ENCODE measurements around the gene PGPEP1.
A peak's percentile ranks its signal among the peaks of the same experiment; 100 is the strongest.

The PGPEP1 gene, protein sequence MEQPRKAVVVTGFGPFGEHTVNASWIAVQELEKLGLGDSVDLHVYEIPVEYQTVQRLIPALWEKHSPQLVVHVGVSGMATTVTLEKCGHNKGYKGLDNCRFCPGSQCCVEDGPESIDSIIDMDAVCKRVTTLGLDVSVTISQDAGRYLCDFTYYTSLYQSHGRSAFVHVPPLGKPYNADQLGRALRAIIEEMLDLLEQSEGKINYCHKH

DNA sequence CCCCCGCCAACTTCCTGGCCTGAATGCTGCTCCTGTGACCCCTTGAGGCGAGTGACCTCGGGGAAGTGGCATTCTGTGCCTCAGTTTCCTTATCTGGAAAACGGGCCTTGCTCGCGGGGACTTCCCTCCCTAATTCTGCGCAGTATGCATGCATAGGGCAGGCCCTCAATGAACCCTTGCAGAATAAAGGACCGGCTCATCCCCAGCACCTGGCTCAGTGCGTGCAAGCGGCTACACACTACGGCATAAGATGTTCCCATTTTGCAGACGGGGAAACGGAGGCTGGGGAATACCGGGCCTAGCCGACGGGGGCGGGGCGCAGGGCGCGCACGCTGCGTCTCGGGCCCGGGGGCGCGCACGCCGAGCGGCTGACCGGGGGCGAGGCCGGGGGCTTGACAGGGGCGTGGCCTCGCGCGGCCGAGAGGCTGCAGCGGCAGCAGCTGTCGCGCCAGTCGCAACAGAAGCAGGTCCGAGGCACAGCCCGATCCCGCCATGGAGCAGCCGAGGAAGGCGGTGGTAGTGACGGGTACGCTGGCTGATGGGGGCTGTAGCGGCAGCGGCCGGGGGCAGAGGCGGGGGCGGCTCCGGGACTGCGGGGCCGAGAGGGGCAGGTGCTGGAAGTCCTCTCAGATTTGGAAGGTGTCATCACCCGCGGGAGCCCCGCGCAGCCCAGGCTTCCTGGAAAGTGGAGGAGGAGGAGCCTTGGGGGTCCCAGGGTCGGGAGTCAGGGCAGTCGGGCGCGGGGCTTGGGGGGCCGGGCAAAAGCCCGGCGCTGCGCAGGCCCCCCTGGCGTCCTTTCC, at the start of gene PGPEP1:
TSS of gene PGPEP1 (plus strand) at position 409 of the 800 bp plus-strand sequence. CDS start at position 493, 84 bp downstream.
- DNase-seq (ENCODE audit: low read depth in 2 of 2): no peak

DNA sequence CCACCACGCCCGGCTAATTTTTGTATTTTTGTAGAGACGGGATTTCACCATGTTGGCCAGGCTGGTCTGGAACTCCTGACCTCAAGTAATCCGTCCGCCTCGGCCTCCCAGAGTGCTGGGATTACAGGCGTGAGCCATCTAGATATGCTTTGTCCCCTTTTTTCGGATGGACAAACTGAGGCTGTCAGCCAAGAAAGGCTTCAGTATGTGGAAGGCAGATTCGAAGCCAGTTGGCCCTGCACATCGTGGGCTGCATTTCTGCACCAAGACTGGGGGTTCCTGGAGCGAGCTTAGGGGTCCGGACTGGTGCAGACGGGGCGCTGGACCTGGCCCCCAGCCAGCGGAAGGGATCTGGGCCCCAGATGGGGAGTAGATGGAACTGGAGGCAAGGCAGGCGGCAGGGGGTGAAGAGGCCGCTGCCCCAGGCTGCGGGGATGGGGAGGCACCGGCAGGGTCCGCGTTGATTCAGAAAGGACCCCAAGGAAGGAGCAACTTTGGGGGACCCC, 49.3 kb upstream of the PGPEP1 start:
- no peak for DNase-seq (ENCODE audit: low read depth in 2 of 2)

DNA sequence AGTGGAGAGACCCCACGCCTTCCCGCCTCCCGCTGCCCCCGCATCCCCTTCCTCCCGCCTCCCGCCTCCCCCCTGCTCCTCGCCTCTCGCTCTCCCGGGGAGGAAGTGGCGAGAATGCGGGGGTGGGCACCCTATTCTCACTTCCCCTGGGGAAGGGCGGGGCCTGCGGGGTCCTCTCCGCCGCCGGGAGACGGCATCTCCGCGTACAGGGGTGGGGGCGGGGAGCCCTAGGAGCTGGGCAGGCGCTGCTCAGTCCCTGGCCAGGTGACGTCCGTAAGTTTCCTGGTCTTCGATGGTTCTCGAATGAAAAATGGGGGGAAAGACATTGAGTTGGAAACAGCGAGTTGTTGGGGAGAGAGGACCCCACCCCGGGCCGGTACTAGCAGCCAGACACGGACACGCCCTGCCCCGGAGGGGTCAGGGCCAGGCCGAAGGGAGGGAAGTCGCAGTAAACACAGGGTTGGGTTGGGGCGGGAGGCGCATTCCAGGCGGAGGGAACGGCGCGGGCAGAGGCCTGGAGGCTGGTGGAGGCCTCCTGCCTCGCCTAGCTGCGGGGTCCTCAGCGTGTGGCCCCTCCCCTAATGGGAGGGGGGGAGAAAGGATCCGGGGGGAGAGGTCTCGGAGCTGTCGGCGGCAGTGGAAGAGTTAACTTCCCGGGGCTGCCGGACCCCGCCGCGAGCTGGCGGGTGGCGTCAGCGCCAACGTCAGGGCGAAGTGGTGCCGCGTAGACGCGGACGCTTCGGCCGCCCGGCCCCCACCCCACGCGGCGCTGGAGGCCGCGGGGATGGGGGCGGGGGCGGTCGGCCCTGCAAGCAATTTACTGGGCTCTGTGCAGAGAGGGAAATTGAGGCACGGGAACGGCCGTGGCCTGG, 48.6 kb upstream of the PGPEP1 start:
- peak in 1 of 2 experiments; percentile 50 for DNase-seq (ENCODE audit: low read depth in 2 of 2)

DNA sequence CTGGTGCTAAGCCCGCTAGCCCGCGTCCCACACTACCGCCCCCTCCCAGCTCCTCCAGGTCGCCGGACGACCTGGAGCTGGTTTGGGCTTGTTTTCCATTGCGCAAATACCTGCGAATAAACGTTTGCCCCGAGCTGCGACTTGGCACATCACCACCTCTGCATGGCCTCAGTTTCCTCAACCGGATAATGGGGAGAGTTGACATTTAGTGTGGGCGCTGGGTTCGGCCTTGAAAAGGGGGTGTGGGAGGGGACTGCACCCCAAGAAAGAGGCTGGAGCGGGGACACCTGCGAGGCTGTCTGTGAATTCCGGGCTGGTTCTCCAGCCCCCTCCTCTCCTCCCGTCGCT, 48.0 kb upstream of the PGPEP1 start:
- no peak for DNase-seq (ENCODE audit: low read depth in 2 of 2)

DNA sequence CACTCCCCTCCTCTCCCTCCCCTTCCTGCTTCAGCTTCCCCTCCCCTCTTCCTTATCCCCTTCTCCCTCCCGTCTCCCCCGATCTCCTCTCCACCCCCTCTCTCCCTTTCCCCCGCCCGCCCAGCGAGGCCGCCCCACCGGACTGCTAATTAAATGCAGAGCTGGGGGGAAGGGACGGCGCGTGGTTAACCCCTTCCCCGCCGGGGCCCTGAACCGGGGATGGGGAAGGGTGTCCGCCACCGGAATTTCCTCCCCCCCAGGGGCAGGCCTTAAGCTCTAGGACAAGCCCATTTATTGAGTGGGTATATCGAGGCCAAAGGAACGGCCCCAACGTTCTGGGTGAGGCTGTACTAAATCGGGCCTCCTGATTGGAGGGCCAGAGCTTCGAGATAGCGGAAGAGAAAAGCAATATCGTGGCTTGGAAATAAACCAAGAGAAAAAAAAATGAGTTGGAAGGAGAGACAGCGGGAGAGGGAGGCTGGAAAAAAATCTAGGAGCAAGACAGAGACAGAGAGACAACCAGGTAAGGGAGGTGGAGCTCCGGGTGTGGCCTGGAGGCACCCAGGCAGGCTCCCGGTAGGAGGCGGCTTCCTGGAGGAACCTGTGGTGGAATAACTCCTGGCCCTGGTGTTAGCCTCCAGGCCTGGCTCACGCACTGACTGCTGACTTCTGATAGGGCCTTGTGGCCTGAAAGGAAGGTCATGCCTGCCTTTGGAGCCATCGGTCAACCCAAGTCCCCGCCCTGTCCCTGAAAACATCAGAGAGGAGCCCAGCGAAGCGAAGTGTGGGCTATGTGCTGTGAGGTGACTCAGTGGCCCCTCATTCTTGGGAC, 47.4 kb upstream of the PGPEP1 start:
- DNase-seq (ENCODE audit: low read depth in 2 of 2): peak; percentile 72 to 78

DNA sequence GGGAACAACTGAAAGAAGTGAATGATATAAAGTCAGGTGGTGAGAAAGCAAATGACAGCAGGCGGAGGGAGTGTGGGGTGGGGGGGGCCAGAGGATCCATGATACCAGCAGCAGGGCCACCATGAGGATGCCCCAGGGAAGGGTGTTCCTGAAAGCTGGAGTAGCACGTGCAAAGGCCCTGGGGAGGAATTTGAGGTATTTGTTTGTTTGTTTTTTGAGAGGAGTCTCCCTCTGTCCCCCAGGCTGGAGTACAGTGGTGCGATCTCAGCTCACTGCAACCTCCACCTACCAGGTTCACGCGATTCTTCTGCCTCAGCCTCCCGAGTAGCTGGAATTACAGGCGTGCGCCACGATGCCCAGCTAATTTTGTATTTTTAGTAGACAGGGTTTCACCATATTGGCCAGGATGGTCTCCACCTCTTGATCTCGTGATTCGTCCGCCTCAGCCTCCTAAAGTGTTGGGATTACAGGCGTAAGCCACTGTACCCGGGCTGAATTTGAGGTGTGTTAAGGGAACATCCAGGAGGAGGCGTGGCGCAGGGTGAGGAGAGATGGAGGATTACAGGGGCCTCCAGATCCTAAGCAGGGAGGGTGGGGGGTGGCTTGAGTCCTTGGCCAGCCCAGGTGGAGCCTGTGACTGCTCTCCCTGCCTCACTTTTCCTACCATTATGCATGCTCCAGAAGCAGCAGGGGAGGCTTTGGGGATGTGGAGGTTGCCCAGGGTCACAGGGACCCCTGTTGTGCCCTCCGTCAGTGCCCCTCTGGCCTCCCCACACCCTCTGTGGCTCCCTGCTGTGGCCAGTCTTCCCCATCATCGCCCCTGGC, 46.5 kb upstream of the PGPEP1 start:
- DNase-seq (ENCODE audit: low read depth in 2 of 2): no peak

DNA sequence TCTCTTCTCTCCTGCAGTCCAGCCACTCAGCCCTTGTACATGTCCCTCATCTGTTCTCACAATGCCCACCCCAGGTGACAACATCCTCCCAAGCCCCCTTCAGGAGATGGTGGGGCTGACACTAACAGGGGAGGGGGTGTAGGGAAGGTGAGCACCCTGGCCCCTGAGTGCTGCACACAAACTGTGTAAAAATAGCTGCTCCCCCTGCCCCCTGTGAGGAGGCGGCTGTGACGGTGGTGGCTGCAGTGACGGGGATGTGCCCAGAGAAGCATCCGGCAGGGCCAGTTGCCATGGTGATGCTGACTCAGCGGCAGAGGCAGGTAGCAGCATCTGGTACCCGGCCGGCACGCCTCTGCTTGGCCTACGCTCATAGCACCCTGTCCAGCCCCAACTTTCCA, 45.9 kb upstream of the PGPEP1 start:
- no peak for DNase-seq (ENCODE audit: low read depth in 2 of 2)

DNA sequence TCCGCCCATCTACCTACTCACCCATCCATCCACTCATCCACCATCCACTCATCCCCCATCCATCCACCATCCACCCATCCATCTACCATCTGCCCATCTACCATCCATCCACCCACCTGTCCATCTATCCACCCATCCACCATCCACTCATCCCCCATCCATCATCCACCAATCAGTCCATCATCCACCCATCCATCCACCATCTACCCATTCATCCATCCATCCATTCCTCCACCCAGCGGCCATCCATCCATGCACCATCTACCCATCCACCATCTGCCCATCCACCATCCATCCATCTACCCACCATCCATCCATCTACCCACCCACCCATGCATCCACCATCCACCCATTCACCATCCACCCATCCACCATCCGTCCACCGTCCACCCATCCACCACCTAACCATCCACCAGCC, 45.4 kb upstream of the PGPEP1 start:
- DNase-seq (ENCODE audit: low read depth in 2 of 2): no peak

DNA sequence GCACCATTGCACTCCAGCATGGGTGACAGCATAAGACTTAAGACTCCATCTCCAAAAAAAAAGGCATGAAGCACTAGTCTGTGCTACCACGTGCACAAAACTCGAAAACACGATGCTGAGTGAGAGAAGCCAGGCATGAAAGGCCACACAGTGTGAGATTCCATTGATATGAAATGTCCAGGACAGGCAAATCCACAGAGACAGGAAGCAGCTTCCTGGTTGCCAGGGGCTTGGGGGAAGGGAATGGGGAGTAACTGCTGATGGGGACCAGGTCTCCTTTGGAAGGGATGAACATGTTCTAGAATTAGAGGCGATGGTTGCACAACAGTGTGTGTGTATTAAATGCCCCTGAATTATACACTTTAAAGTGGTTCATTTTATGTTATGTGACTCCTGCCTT, 43.1 kb upstream of the PGPEP1 start:
- no peak for DNase-seq (ENCODE audit: low read depth in 2 of 2)

DNA sequence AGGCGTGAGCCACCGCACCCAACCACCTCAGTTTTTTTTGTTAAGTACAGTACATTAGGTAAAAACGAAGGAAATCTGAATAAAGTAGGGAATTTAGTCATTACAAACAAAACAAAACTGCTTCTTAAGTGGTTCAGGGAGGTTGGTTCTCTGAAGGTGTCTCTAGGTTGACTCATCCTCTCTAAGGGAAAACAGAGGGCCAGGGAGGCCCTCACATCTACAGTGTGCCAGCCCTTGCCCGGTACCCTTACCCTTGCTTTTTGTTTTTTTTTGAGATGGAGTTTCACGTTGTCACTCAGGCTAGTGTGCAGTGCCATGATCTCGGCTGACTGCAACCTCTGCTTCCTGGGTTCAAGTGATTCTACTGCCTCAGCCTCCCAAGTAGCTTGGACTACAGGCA, 41.8 kb upstream of the PGPEP1 start:
- no peak for DNase-seq (ENCODE audit: low read depth in 2 of 2)

DNA sequence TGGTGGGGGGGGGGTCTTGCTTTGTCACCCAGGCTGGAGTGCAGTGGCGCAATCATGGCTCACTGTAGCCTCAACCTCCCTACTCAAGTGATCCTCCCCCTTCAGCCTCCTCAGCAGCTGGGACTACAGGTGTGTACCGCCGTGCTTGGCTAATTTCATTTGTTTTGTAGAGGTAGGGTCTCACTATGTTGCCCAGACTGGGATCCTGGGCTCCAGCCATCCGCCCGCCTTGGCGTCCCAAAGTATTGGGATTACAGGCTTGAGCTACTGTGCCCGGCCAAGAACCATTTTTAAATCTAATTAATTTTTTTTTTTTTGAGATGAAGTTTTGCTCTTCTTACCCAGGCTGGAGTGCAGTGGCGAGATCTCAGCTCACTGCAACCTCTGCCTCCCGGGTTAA, 40.7 kb upstream of the PGPEP1 start:
- no peak for DNase-seq (ENCODE audit: low read depth in 2 of 2)

DNA sequence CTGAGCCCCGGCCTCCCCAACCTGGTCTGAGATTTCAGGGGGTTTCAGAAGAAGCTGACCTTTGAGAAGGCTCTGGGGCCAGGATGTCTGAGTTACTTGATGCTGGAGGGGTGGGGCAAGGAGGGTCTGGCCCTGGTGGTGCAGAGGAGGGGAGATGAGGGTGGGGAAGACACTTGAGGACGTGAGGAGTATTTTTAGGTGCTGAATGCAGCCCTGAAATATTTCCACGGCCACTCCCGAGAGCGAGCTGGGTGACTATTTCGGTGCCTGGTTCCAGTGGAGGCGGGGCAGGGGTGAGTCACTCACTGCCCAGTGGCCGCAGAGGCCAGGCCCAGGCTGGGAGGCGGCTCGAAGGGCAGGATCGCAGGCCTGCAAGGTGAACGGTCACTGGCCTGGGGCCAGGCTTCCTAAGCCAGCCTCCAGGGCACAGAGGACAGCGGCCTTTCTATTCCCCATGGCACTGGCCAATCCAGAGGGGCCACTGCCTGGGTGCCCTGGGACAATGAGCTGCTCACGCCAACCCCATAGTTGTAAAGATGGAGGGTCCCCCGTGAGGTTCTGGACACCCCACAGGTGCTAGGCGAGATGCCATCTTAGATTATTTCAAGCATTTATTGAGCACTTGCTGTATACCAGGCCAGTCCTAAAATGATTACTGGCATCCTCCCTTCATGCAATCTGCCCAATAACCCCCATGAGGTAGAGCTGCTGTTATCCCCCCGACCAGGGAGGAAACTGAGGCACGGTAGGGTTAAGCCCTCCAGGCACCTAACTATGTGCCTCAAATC, 39.3 kb upstream of the PGPEP1 start:
- DNase-seq (ENCODE audit: low read depth in 2 of 2): no peak

DNA sequence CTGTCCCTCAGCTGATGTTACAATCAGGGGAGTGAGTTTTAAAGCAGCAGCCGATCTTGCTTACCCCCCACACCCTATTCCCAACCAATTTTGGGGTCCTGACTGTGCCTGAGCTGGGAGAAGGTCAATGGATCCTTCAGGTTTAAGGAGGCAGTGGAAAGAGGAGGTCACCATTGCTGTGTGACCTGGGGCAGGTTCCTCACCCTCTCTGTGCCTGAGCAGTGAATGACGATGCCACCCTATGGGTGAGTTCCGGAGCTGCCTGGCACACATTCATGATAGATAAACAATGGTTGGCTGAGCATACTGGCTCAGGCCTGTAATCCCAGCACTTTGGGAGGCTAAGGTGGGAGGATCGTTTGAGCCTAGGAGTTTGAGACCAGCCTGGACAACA, 38.7 kb upstream of the PGPEP1 start:
- no peak for DNase-seq (ENCODE audit: low read depth in 2 of 2)

DNA sequence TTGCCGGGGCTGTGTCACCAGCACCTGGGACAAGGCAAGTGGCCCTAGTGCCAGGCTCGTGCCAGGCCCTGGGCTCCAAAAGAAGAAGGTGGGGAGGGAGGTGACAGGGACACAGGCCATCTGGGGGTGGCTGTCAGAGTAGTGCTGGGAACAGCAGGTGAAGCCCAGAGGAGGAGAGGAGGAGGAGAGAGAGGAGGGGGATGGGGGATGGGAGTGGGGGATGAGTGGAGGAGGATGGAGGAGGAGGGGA, 36.3 kb upstream of the PGPEP1 start:
- DNase-seq (ENCODE audit: low read depth in 2 of 2): no peak

DNA sequence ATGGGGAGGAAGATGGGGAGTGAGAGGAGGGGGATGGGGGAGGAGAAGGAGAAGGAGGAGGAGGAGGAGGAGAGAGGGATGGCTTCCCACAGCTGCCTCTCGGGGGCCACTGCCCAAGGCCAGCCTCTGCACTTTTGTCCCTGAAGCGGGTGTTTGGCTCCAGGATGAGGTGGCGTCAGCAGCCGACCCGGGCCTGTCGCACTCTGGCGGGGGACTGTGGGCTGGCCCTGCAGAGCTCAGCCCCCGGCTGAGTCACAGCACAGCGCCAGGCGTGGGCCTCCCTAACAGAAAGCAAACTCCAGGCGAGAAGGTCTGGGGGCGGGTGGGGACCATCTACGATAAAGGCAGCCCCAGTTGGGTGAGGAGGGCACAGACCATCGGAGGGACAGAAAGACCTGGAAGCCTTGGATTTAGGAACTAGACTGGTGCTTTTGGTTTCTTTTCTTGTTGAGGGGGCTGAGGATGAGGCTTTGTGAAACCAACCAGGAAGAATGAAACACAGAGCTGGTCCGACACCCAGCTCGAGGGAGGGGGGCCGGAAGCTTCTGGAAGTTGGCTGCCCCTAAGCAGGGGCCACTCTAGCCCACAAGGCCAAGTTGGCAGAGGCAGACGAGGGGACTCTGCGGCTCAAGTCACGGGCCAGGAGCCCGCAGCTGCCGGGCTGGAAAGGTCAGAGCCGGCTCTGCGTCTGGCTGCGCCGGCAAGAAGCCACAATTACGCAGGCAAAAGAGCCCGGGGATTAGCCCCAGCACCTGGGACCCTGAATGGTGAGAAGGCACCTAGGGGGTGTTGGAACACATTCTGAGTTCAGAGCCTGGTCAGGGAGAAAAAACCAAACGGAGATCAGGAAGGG, 35.7 kb upstream of the PGPEP1 start:
- DNase-seq (ENCODE audit: low read depth in 2 of 2): no peak

DNA sequence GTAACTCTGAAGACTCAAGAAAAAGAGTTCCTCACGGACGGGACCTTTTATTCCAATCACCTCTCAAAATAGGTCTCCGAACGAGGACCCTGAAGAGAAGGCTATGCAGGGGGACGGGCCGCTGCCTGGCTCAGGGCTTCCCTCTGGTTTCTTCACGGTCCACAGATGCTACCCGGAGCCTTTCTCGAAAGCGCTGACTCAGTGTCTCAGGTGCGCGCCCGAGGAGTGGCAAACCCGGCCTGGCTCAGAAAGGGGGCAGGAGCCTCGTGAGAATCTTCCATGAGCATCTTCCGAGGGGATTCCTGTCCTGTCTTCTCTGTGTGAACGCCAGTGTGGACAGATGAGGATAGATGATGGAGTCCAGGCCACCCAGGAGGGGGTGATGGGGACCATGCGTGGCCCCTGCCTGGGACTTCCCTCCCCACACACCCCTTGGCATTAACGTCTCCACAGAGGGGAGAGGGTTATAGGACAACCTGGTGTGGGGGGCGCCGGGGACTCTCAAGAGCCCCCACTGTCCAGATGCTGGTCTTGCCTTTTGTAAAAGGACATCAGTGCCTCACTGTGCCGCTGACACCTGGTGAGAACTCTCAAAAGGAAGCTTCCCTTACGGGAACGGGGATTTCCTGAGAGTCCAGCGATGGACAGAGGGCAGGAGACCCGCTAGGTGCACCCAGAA, 34.0 kb upstream of the PGPEP1 start:
- DNase-seq (ENCODE audit: low read depth in 2 of 2): no peak

DNA sequence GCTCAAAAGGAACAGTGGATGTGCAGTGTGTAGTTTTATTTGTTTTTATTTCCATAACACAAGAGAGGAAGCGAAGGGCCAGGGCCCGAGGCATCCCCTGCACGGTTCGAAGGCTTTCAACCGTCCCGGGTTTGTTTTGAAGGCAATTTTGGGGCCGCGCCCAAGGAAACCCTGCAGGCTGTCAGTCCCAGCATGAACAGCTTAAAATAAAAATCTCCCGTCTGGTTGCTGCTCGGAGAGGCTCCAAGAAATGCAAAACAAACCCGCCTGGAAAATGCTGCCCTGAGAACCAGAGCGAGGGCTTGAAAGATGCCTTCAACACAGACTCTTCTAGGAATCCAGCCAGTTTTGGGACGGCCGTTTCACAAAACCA, 33.5 kb upstream of the PGPEP1 start:
- no peak for DNase-seq (ENCODE audit: low read depth in 2 of 2)

DNA sequence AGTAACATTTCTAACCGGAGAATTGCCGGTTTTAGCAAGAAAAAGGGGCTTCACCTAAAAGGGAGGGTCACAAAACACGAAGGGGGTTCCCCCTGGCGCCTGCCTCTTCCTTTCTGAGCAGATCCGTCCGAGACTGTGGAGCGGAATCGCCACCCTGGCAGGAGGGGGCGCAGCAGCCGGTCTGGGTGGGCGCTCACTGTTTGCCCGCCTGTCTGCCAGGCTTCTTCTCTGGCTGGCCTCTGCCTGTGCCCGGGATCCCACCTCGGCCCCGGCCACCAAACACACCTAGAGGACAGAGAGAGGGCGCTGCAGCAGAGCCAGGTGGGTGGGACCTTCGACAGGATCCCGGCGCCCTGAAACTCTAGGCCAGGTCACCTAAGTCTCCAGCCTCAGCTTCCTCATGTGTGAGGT, 33.1 kb upstream of the PGPEP1 start:
- no peak for DNase-seq (ENCODE audit: low read depth in 2 of 2)

All from fibroblast of skin of left biceps (primary cell).